BE2C (cell line): ENCODE results near the gene C7orf25. TPM values are rescaled to one million over a fixed set of nuclear protein-coding genes. Genes with fewer than 3 reads are reported as not detected.
A peak's percentile ranks its signal among the peaks of the same experiment; 100 is the strongest.

Experiments
- DNase-seq: peaks from one replicate; pipeline ENCODE4 v3.0.0-alpha.2; 2020
- H3K27me3 ChIP-seq: fragments of 250-450 bp; sonication (Bioruptor Pico); 2 replicates; pipeline ENCODE4 v1.5.1; 2020; ENCODE audit warnings: mild to moderate bottlenecking
- H3K36me3 ChIP-seq: fragments of 250-450 bp; sonication (Bioruptor Pico); 2 replicates; pipeline ENCODE4 v1.5.1; 2020; ENCODE audit warnings: mild to moderate bottlenecking
- H3K4me1 ChIP-seq: fragments of 250-450 bp; sonication (Bioruptor Pico); 2 replicates; pipeline ENCODE4 v1.5.1; 2020
- H3K4me3 ChIP-seq: 2 replicates; pipeline ENCODE4 v1.5.1; 2011; ENCODE audit warnings: low read depth, low read length
- H3K9me3 ChIP-seq: fragments of 250-450 bp; sonication (Bioruptor Pico); 2 replicates; pipeline ENCODE4 v1.5.1; 2020
- CTCF ChIP-seq: IDR thresholded peaks from 2 replicates; pipeline ENCODE4 v1.5.1; 2012; ENCODE audit warnings: mild to moderate bottlenecking, low read depth, low read length
- polyA plus RNA-seq: library from polyadenylated mRNA; unstranded; fragments of >200 nt; gene quantifications from one replicate; pipeline ENCODE4 v1.2.1, GENCODE V29; 2012; ENCODE audit warnings: low read depth, missing spikeins; ENCODE audit not compliant: insufficient read length, insufficient read depth

The C7orf25 gene
- polyA plus RNA-seq: 2.0 TPM

- H3K27me3 ChIP-seq: no peaks in the 10 kb centered on the region
- peak; percentile 97 for DNase-seq
- H3K9me3 ChIP-seq: no peaks in the 10 kb centered on the region
- H3K4me3 ChIP-seq: peak within 1 kb of the TSS; percentile 73
- TF ChIP-seq CTCF: no peak
- H3K4me1 ChIP-seq: no peaks in the 10 kb centered on the region
- H3K36me3 ChIP-seq: peaks cover 1% of the 10 kb centered on the region
These were observed at the start of gene C7orf25 for GRCh38 chr7:42911454-42912447. Gene C7orf25, minus strand, starts transcription at chr7:42912070. Its CDS starts 1,170 bp downstream, at chr7:42910900.

GRCh38 chr7:42961170-42961569 lies 49.3 kb upstream of the C7orf25 start:
- Histone ChIP-seq H3K4me1 (no peaks in the 10 kb centered on the region), H3K27me3 (no peaks in the 10 kb centered on the region), H3K36me3 (no peaks in the 10 kb centered on the region), H3K9me3 (no peaks in the 10 kb centered on the region), H3K4me3 (no peak overlapping the region)
- no peak for TF ChIP-seq CTCF
- no peak for DNase-seq

GRCh38 chr7:42960762-42961161 lies 48.9 kb upstream of the C7orf25 start:
- Histone ChIP-seq H3K36me3 (no peaks in the 10 kb centered on the region), H3K4me3 (no peak overlapping the region), H3K4me1 (no peaks in the 10 kb centered on the region), H3K27me3 (no peaks in the 10 kb centered on the region), H3K9me3 (no peaks in the 10 kb centered on the region)
- no peak for DNase-seq
- TF ChIP-seq CTCF: no peak

GRCh38 chr7:42959549-42959948 lies 47.7 kb upstream of the C7orf25 start:
- no peaks in the 10 kb centered on the region for H3K4me1 ChIP-seq
- no peaks in the 10 kb centered on the region for H3K9me3 ChIP-seq
- no peak for DNase-seq
- H3K4me3 ChIP-seq: no peak overlapping the region
- no peak for TF ChIP-seq CTCF
- no peaks in the 10 kb centered on the region for H3K36me3 ChIP-seq
- no peaks in the 10 kb centered on the region for H3K27me3 ChIP-seq

GRCh38 chr7:42956062-42956461 lies 44.2 kb upstream of the C7orf25 start:
- no peaks in the 10 kb centered on the region for H3K36me3 ChIP-seq
- TF ChIP-seq CTCF: no peak
- H3K9me3 ChIP-seq: no peaks in the 10 kb centered on the region
- DNase-seq: no peak
- no peaks in the 10 kb centered on the region for H3K27me3 ChIP-seq
- H3K4me1 ChIP-seq: no peaks in the 10 kb centered on the region
- no peak overlapping the region for H3K4me3 ChIP-seq

- TF ChIP-seq CTCF: no peak
- H3K9me3 ChIP-seq: no peaks in the 10 kb centered on the region
- H3K4me1 ChIP-seq: no peaks in the 10 kb centered on the region
- H3K36me3 ChIP-seq: no peaks in the 10 kb centered on the region
- DNase-seq: no peak
- H3K27me3 ChIP-seq: no peaks in the 10 kb centered on the region
- H3K4me3 ChIP-seq: no peak overlapping the region
These were observed 42.1 kb upstream of the C7orf25 start for GRCh38 chr7:42953994-42954393.
